Effector CD4-positive, alpha-beta T cell (primary cell): Measurements from ENCODE around the gene PRG3.
"Not testable (repeated sequence)": the region's sequence is repeated elsewhere in the genome, so short reads cannot be mapped to it uniquely, and the experiment has no call there.

Experiments
- DNase-seq: peaks from one replicate; pipeline ENCODE4 v3.0.0-alpha.2; 2020

Gene PRG3

DNA sequence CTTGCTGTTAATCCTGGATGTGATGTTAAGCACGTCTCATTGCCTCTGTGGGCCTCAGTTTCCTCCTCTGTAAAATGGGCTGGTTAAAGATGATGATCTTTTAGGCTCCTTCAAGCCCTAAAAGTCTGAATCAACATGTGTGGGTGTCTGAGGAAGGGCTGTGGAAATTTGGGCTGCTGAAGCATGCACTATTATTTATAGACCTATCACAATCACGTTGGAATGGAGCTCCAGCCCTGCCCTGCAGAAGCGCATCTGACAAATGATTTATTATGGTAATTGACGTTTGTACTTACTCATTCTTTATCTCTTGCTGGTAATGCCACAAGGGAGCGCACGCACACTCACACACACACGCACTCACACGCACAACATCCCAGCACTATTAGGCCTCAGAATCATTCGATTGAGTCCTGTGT, 22.4 kb downstream of the PRG3 start:
- DNase-seq = no peak

DNA sequence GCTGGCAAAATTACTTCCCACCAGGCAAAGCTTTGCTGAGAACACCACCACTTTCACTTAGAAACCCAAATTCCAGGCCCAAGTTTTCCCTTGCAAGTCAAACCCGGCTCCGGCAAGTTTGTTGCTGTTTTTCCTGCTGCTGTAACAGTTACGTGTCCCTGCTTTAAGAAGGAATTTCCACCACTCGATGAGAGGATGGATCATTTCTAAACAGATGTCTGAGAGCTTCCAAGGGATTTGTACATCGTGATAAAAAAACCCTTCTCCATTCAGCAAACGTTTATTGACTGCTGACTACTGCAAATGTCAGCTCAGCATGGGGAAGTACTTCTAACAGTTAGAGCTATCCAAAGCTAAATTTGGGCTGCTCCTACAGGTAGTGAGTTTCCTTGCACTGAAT, 23.1 kb downstream of the PRG3 start:
- no peak for DNase-seq

DNA sequence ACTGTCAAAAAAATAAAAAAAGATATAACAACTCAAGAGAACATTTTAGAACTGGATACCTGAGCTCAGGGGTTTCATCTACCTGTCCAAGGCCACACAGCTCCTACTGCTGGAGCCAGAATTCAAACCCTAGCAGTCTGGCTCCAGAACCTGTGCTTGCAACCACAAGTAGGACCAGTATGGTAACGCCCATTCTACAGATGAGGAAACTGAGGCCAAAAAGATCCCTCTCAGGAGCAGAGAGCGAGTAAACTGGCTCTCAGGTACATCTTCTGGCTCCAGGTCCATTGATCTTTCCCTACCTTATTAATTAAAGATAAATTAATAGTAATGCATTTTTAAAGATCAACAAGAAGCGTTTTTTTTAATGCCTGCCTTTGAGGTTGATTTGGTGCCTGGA, 23.6 kb downstream of the PRG3 start:
- DNase-seq = no peak

DNA sequence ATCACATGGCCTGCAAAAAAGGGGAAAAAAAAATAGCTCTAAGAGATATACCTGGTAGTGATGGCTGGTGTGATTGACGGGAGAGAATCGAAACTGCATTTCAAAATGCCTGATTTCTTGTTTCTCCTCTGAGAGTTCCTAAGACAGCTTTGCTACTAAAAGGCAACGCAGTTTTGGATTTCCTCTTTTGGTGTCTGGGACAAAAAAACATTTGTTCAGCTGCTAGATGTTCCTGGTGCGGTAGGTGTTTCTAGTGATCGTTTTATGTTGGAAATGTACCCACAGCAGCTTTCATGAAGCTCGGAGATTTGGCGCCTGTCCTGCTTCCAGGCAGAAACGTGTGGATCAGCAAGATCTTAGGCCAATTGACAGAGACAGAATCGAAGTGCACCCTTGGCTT, 24.7 kb downstream of the PRG3 start:
- no peak for DNase-seq

DNA sequence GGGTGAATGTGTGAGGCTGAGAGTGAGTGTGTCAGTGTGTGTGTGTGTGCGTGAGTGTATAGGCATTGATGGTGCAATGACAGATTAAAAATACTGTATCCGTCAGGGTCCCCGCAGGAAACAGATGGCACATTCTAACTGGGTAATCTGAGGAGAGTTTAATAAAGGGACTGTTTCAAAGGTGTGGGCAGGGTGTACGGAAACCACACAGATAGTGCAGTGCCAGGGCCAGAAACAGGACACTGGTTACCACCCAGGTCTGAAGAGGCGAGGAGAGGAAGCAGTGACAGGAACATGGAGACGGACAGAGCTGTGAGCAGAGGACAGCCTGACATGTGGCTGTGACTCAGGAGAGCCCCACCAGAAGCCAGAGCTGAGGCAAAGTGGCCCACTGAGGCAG, 26.3 kb downstream of the PRG3 start:
- no peak for DNase-seq

- DNase-seq = no peak
Observed at GRCh38 chr11:57353852-57354251, 27.1 kb downstream of the PRG3 start.

DNA sequence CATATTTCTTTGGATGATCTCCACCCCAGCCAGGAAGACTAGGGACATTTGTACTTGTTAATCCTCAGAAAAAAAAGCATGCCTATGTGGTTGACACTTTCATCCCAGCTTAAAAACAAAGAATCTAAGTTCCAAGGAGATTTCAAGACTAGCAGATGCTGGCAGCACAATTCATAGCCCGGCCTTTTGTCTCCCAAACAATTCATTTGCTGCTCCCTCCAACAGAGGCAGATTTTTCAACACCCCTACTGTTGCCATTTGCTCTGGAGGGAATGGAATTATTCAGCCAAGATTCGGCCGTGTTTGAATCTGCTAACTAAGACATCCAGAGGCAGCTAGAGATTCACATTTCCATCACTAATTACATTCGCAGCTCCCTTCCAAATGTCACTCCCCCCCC, 27.5 kb downstream of the PRG3 start:
- no peak for DNase-seq

DNA sequence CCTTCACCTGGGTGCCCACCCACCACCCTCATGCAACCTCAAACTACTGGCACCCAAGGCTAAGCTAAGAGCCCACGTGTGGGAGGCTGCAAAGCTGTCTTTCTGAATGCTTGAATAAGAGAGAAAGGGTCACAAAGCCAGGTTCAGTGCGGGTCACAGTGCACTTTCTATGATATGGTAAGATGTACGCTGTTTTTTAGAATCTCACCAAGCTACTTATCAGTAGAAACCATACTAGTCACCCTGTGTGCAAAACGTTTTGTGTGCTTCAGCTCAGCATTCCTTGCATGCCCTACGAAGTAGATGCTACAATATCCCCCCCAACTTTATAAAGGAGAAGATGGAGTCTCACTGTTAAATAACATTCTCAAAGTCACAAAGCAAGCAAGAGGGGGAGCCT, 27.9 kb downstream of the PRG3 start:
- no peak for DNase-seq

GRCh38 chr11:57349491-57350274, 31.3 kb downstream of the PRG3 start:
- peak; percentile 53 for DNase-seq

DNA sequence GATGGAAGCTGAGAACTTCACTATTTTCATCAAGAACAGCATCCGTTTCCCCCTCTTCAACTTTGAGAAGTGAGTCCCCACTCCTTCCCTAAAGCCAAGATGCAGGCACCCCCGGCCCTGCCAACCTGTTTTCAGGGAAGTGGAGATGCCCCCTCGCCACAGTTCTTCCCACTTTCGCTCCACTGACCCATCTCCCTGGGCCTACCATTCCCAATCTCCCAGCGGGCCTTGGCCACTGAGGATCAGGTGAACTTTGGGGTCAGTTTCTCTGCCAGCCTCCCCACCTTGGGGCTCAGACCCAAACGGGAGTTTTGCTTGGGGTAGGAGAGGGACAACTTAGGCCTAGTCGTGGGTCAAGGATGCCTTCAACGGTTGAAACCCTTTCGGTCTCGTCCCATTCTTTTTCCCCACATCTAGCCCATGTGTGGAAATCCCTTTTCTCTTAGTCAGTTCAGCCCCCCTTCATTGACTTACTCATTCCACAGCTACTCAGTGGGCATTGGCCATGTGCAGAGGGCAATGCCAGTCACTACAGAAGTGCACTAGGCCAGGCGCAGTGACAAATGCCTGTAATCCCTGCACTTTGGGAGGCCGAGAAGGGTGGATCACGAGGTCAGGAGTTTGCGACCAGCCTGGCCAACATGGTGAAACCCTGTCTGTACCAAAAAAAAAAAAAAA, 32.2 kb downstream of the PRG3 start:
- no peak for DNase-seq

DNA sequence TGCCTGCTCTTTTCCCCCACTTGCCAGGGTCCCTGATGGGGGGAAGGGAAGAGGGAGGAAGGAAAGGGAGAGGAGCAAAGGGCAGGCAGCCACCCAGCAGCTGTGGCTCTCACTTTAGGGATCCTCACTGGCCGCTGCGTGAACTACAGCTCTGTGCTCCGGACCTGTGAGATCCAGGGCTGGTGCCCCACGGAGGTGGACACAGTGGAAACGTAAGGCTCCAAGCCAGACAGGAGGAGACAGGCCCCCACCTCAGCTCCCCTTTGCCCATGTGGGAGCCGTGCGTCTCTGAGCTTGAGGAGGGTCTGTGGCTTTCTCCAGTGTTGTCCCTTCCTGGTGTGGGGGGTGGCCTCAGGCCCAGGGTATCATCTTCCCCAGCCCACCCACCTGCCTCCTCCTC, 32.9 kb downstream of the PRG3 start:
- DNase-seq = no peak

GRCh38 chr11:57347336-57347735, 33.6 kb downstream of the PRG3 start:
- DNase-seq = no peak

- peak; percentile 68 for DNase-seq
Observed at GRCh38 chr11:57345555-57346211, 35.3 kb downstream of the PRG3 start.

DNA sequence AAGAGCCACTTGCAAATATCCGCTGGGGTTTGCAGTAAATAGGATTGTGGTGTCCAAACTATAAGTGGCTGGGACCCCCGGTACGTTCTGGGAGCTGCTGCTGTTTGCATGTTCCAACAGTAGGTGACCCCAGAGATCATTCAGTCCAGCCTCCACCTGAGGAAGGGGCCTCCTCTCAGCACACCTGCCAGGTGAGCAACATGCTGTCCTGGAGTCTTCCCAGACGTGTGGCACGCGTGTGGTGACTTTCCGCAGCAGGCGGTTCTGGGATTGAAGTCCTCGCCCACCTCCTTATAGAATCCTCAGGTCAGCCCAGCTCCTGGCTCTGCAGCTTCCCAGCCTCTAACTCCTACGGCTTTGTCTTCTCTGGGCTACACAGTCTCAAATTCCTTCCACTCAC, 36.1 kb downstream of the PRG3 start:
- no peak for DNase-seq

GRCh38 chr11:57343825-57344224, 37.1 kb downstream of the PRG3 start:
- DNase-seq = no peak

GRCh38 chr11:57342702-57343101, 38.2 kb downstream of the PRG3 start:
- no peak for DNase-seq

GRCh38 chr11:57341250-57341808, 39.6 kb downstream of the PRG3 start:
- no peak for DNase-seq

DNA sequence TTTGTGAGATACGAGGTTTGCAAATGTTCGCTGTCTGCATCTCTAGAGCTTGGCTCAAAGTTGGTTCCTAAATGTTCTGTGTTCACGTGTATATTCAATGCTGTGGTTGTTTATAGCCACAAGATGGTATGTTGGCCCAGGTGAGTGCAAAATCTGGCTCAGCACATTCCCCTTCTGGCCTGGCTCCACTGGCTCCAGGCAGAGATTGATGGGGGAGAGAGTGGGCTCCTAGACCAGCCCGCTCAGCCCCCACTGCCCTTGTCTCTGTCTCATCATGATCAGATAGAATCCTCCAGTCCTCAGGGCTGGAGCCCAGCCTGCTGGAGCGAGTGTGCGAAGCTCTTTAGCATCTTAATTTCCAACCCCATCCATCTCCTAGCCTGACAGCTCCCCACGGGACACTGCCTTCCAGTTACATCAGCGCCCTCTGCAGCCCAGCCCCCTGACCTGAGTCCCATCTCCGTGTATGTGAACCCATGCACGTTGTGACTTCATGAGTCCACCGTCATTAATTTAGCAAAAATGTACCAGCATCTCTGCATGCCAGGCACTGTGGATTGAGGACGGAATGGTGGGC, 40.8 kb downstream of the PRG3 start:
- no peak for DNase-seq

- DNase-seq = no peak
Observed at GRCh38 chr11:57339328-57339727, 41.6 kb downstream of the PRG3 start.

DNA sequence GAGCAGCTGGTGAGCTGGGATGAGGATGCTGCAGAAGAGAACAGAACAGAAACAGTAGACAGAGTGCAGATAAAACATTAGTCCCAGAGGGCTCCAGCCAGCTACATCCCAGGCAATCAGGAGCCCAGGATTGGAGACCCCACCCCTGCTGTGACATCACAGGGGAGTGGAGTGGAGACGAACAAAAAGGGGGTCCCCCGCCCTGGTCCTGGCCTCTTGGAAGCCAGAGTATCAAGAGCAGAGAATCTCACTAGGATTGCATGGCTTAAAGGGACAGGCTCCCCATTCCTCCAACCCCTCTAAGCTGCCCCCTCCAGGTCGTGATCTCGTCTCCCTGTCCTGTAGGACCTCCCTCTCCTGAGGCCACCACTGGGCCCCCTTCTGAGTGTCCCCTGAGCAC, 42.8 kb downstream of the PRG3 start, which contains the start of gene P2RX3:
TSS of gene P2RX3 (plus strand) at position 211 of the 400 bp plus-strand sequence. CDS start 199 bp downstream, outside the sequence.
- DNase-seq = no peak

DNA sequence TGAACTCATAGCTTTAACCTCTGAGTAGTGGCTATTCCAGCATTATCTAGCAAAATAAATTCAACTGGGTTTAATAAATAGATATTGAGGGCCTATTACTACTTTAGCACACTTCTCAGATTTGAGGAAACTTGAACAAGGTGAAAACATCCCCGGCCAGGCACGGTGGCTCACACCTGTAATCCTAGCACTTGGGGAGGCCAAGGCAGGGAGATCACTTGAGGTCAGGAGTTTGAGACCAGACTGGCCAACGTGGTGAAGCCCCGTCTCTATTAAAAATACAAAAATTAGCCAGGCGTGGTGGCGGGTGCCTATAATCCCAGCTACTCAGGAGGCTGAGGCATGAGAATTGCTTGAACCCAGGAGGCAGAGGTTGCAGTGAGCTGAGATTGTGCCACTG, 44.1 kb downstream of the PRG3 start:
- DNase-seq = not testable (repeated sequence)

DNA sequence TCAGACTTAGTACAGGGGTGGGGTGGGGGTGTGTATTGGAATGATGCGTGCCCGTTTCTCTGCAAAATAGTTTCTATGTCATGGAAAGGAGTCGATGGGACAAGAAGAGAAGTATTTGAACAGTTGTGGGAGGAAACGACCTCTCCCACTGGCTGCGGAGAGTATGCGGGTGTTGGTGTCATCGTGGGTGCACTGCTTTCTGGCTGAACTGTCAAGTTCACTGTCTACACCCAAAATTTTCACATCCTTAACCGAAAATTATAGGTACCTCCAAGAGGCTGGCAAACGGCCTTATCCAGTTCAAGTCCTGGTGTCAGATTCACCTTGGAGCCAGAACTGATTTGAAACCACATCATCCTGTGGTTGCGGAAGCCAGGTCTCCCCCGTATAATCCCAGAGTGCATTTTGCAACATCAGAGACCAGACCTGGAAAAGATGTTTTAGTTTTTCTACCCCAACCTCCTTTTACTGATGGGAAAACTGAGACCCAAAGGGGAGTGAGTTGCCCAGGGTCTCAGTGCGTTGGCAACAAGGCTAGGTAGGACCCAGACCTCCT, 44.8 kb downstream of the PRG3 start:
- DNase-seq = no peak
